ENCODE measurements around the gene PRKD2.
A peak's percentile ranks its signal among the peaks of the same experiment; 100 is the strongest.
"Not testable (repeated sequence)": the region's sequence is repeated elsewhere in the genome, so short reads cannot be mapped to it uniquely, and the experiment has no call there.

PRKD2 gene

GRCh38 chr19:46724468-46724867, 7.6 kb upstream of the PRKD2 start:
- no peak for DNase-seq (ENCODE audit: low read depth)

GRCh38 chr19:46723471-46723870, 6.6 kb upstream of the PRKD2 start:
- no peak for DNase-seq (ENCODE audit: low read depth)

GRCh38 chr19:46723023-46723461, 6.1 kb upstream of the PRKD2 start:
- DNase-seq (ENCODE audit: low read depth), result no peak

GRCh38 chr19:46722421-46723022, 5.6 kb upstream of the PRKD2 start:
- no peak for DNase-seq (ENCODE audit: low read depth)

GRCh38 chr19:46722004-46722380, 5.1 kb upstream of the PRKD2 start:
- DNase-seq (ENCODE audit: low read depth), result no peak

- DNase-seq (ENCODE audit: low read depth), result no peak
Measured at GRCh38 chr19:46721269-46722003, 4.5 kb upstream of the PRKD2 start.

- no peak for DNase-seq (ENCODE audit: low read depth)
Measured at GRCh38 chr19:46720503-46721239, 3.8 kb upstream of the PRKD2 start.

GRCh38 chr19:46719629-46720502, 3.0 kb upstream of the PRKD2 start:
- no peak for DNase-seq (ENCODE audit: low read depth)

GRCh38 chr19:46718934-46719622, 2.2 kb upstream of the PRKD2 start:
- DNase-seq (ENCODE audit: low read depth), result no peak

GRCh38 chr19:46718157-46718933, 1.4 kb upstream of the PRKD2 start:
- peak; percentile 42 for DNase-seq (ENCODE audit: low read depth)

GRCh38 chr19:46717716-46718143, 816 bp upstream of the PRKD2 start:
- no peak for DNase-seq (ENCODE audit: low read depth)

GRCh38 chr19:46716672-46717033, 261 bp downstream of the PRKD2 start:
- DNase-seq (ENCODE audit: low read depth), result no peak

- no peak for DNase-seq (ENCODE audit: low read depth)
Measured at GRCh38 chr19:46715975-46716671, 791 bp downstream of the PRKD2 start.

GRCh38 chr19:46715620-46715974, 1.3 kb downstream of the PRKD2 start:
- DNase-seq (ENCODE audit: low read depth), result no peak

- DNase-seq (ENCODE audit: low read depth), result peak; percentile 55
Measured at GRCh38 chr19:46714444-46715106, 2.3 kb downstream of the PRKD2 start.

- peak; percentile 70 for DNase-seq (ENCODE audit: low read depth)
Measured at GRCh38 chr19:46713781-46714443, 3.0 kb downstream of the PRKD2 start.

- not testable (repeated sequence) for DNase-seq (ENCODE audit: low read depth)
Measured at GRCh38 chr19:46712768-46713338, 4.1 kb downstream of the PRKD2 start.

GRCh38 chr19:46710687-46711086, 6.2 kb downstream of the PRKD2 start:
- DNase-seq (ENCODE audit: low read depth), result no peak

All from activated T-helper 9 cell treated with anti-CD3 and anti-CD28 coated beads, Interleukin-2, amount 50 U/mL, for 16 hours (primary cell).